Transverse colon (tissue), 4 donors: ENCODE results near the gene PLEKHB2. TPM values are rescaled to one million over a fixed set of nuclear protein-coding genes. Genes with fewer than 3 reads are reported as not detected.

Source experiments
- DNase-seq: peaks from one replicate; pipeline ENCODE4 v3.0.0-alpha.2; 2019
- H3K27ac ChIP-seq, 4 donors: fragments of 200-600 bp; sonication (generic); 2 replicates each; pipeline ENCODE4 v1.5.1; 2016 to 2018; ENCODE audit warnings: inconsistent platforms in 4 of 4
- H3K27me3 ChIP-seq: fragments of 200-600 bp; sonication (generic); 2 replicates; pipeline ENCODE4 v1.5.1; 2017; ENCODE audit warnings: inconsistent platforms
- H3K36me3 ChIP-seq, 4 donors: fragments of 200-600 bp; sonication (generic); 2 replicates each; pipeline ENCODE4 v1.5.1; 2017 to 2019; ENCODE audit warnings: inconsistent platforms in 4 of 4
- H3K4me1 ChIP-seq, 4 donors: fragments of 200-600 bp; sonication (generic); 2 replicates each; pipeline ENCODE4 v1.5.1; 2017 to 2020; ENCODE audit warnings: inconsistent platforms in 4 of 4
- H3K4me3 ChIP-seq, 4 donors: fragments of 200-600 bp; sonication (generic); 1 replicate in 1 of 4; 2 replicates in 3 of 4; pipeline versions ENCODE4 v1.5.1 to v1.6.1; 2017 to 2019; ENCODE audit warnings: inconsistent platforms in 4 of 4
- H3K9me3 ChIP-seq, 2 donors: fragments of 200-600 bp; sonication (generic); 2 replicates each; pipeline ENCODE4 v1.5.1; 2017 to 2019; ENCODE audit warnings: inconsistent platforms in 2 of 2
- CTCF ChIP-seq, 5 experiments: fragments of 200-600 bp in 3 of 5; fragments of 450-650 bp in 2 of 5; sonication (generic) in 3 of 5; IDR thresholded peaks; 1 replicate in 2 of 5; 2 replicates in 3 of 5; pipeline ENCODE4 v1.5.1; 2016 to 2017; ENCODE audit warnings: antibody characterized with exemption in 5 of 5, inconsistent platforms in 3 of 5, mild to moderate bottlenecking in 2 of 5, moderate library complexity in 1 of 5
- EP300 ChIP-seq: sonication (generic); formaldehyde crosslinking; IDR thresholded peaks from one replicate; pipeline ENCODE4 v1.6.1; 2017; ENCODE audit warnings: antibody characterized with exemption, low read depth
- POLR2A ChIP-seq: fragments of 450-650 bp; IDR thresholded peaks from one replicate; pipeline ENCODE4 v1.6.1; 2016; ENCODE audit warnings: antibody characterized with exemption, mild to moderate bottlenecking, moderate library complexity
- POLR2AphosphoS5 ChIP-seq, 3 donors: sonication (generic); formaldehyde crosslinking; IDR thresholded peaks; one replicate each; pipeline ENCODE4 v1.6.1; 2016; ENCODE audit warnings: antibody characterized with exemption in 3 of 3
- whole genome bisulfite sequencing, 2 donors: methylation state at CpG; one replicate each; pipeline ENCODE4 v1.1.5; 2018; ENCODE audit warnings: low coverage in 1 of 2; 5-methylcytosine and 5-hydroxymethylcytosine counted together
- in situ Hi-C, 4 donors: fragments of 200-750 bp; cut with MboI; loops; one replicate each; pipeline versions ENCODE4 v1.15.0 to v1.15.1; 2017; ENCODE audit warnings: low sequenced_read_pairs in 3 of 4, low pct_ligation_motif_present in 1 of 4, low pct_unique_long_range_greater_than_20kb in 1 of 4
- intact Hi-C: fragments of 100-400 bp; cut with DNase I; formaldehyde crosslinking; loops from one replicate; pipeline ENCODE4 v1.15.1; 2023; ENCODE audit warnings: low total_unique reads
- total RNA-seq, 4 donors: library from RNA; depleted of rRNA; stranded (reverse); fragments of >200 nt; gene quantifications; one replicate each; pipeline ENCODE4 v1.1.0, GENCODE V29; 2016

PLEKHB2 gene
- total RNA-seq, 4 donors from 2014 or later: 35.4 to 222 (median 131) TPM

DNA sequence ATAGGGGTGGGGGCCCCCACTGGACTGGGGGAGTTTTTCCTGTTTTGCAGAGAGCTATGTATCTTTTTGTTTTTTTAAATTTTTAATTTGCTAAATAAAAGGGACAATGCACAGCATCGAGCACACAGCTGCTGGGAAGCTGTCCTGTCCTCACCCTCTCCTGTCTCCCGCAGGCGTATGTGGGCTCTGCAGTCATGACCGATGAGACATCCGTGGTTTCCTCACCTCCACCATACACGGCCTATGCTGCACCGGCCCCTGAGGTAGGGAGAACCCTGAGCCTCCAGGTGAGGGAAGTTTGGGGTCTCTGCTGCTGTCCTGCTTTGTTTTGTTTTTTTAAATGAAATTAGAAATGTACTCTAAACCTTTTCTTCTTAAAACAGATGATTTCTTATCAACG lies 27.6 kb downstream of the PLEKHB2 start:
- peaks cover 0 to 58% (median 8%) of the 10 kb centered on the region in 4 donors for H3K36me3 ChIP-seq
- intact Hi-C loops: no loop called here

GRCh38 chr2:131140581-131140980 lies 35.4 kb downstream of the PLEKHB2 start:
- peaks cover 0 to 24% (median 10%) of the 10 kb centered on the region in 4 donors for H3K36me3 ChIP-seq
- no peaks in the 10 kb centered on the region for H3K4me1 ChIP-seq
- TF ChIP-seq POLR2A (no peak), CTCF (IDR thresholded peaks at IDR 0.05) (no peak), EP300 (no peak)
- in situ Hi-C loops (no loop called here), intact Hi-C loops (no loop called here)
- H3K27ac ChIP-seq: no peak overlapping the region
- 92 to 100% methylated on average over 2 of the region's 2 CpGs for WGBS, 2 donors
- H3K9me3 ChIP-seq: no peaks in the 10 kb centered on the region
- DNase-seq: no peak
- no peak overlapping the region for H3K4me3 ChIP-seq
- H3K27me3 ChIP-seq: no peaks in the 10 kb centered on the region

More for the DNA sequence above, 27.6 kb downstream of the PLEKHB2 start:
- TF ChIP-seq POLR2A: no peak
- TF ChIP-seq EP300: no peak
- TF ChIP-seq POLR2AphosphoS5 (IDR thresholded peaks at IDR 0.05): no peak
- no peak for TF ChIP-seq CTCF (IDR thresholded peaks at IDR 0.05)
- Histone ChIP-seq H3K9me3 (no peaks in the 10 kb centered on the region), H3K27ac (no peak overlapping the region), H3K4me1 (no peaks in the 10 kb centered on the region), H3K27me3 (no peaks in the 10 kb centered on the region), H3K4me3 (no peak overlapping the region)
- WGBS, 2 donors: 75 to 87% methylated on average over 1 to 8 of the region's 8 CpGs
- DNase-seq: no peak
- in situ Hi-C loops: no loop called here

- in situ Hi-C loops: no loop called here
- Histone ChIP-seq H3K4me1 (no peaks in the 10 kb centered on the region), H3K4me3 (no peak overlapping the region), H3K9me3 (no peaks in the 10 kb centered on the region), H3K27me3 (no peaks in the 10 kb centered on the region), H3K36me3 (peaks cover 0 to 28% (median 12%) of the 10 kb centered on the region in 4 donors), H3K27ac (no peak overlapping the region)
- intact Hi-C loops: no loop called here
- WGBS, 2 donors: 93 to 96% methylated on average over 5 of the region's 5 CpGs
- DNase-seq: no peak
- TF ChIP-seq EP300 (no peak), POLR2A (no peak), CTCF (IDR thresholded peaks at IDR 0.05) (no peak), POLR2AphosphoS5 (IDR thresholded peaks at IDR 0.05) (no peak)
Observed at GRCh38 chr2:131142849-131143248, 37.7 kb downstream of the PLEKHB2 start.

DNA sequence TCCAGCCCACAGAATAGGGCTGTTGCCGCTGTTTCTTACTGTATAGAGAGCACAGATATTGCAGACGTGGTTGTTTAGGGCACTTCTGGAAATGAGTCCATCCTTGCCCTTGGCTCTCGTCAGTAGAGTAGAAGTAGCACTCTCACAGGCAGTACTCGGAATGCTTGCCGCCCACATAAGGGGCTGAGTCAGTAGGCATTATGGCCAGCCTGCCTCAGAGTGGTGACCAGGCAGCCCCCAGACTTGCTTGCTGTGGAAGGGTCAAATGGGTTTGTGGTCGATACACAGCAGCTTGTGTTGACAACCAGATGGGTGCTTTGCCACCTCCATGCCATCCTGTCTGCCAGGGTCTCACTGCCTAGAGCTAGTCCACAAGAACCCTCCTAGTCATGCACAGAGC lies 38.7 kb downstream of the PLEKHB2 start:
- TF ChIP-seq CTCF (IDR thresholded peaks at IDR 0.05): no peak
- no peak for TF ChIP-seq POLR2AphosphoS5 (IDR thresholded peaks at IDR 0.05)
- no peak for TF ChIP-seq EP300
- TF ChIP-seq POLR2A: no peak

More for the DNA sequence above, 38.7 kb downstream of the PLEKHB2 start:
- intact Hi-C loops: no loop called here
- no peaks in the 10 kb centered on the region for H3K9me3 ChIP-seq
- H3K27ac ChIP-seq: no peak overlapping the region
- WGBS, 2 donors: 90 to 97% methylated on average over 4 to 6 of the region's 6 CpGs
- no peak for DNase-seq
- in situ Hi-C loops: no loop called here
- no peaks in the 10 kb centered on the region for H3K4me1 ChIP-seq
- no peaks in the 10 kb centered on the region for H3K27me3 ChIP-seq
- H3K4me3 ChIP-seq: no peak overlapping the region
- H3K36me3 ChIP-seq: peaks cover 0 to 30% (median 13%) of the 10 kb centered on the region in 4 donors
